Colonic mucosa (tissue), 4 donors: ENCODE data around the gene SPPL2C. TPM values are rescaled to one million over a fixed set of nuclear protein-coding genes. Genes with fewer than 3 reads are reported as not detected.

Experiments
- DNase-seq: peaks from one replicate; pipeline ENCODE4 v3.0.0-alpha.2; 2020
- H3K27ac ChIP-seq: fragments of 200-600 bp; one replicate; pipeline ENCODE4 v1.8.0; 2021
- H3K27me3 ChIP-seq: fragments of 200-600 bp; one replicate; pipeline ENCODE4 v1.8.0; 2021
- H3K36me3 ChIP-seq: fragments of 200-600 bp; one replicate; pipeline ENCODE4 v1.8.0; 2021
- H3K4me1 ChIP-seq: fragments of 200-600 bp; one replicate; pipeline ENCODE4 v1.8.0; 2021; ENCODE audit warnings: mild to moderate bottlenecking
- H3K4me3 ChIP-seq: fragments of 200-600 bp; one replicate; pipeline ENCODE4 v1.8.0; 2021
- H3K9ac ChIP-seq, 2 donors: one replicate each; pipeline ENCODE4 v1.7.0; 2013; ENCODE audit warnings: control low read depth in 2 of 2, low read depth in 2 of 2, low read length in 2 of 2
- H3K9me3 ChIP-seq: fragments of 200-600 bp; one replicate; pipeline ENCODE4 v1.8.0; 2021
- CTCF ChIP-seq: fragments of 200-600 bp; IDR thresholded peaks from one replicate; pipeline ENCODE4 v1.8.0; 2022; ENCODE audit warnings: antibody characterized with exemption, mild to moderate bottlenecking
- intact Hi-C: fragments of 100-400 bp; cut with DNase I; formaldehyde crosslinking; loops from one replicate; pipeline ENCODE4 v1.14.1; 2022
- total RNA-seq, 2 donors: library from RNA; stranded (reverse); fragmentation: NEBNext Ultra II Directional in 1 of 2; extraction: Animal tissue kit (Norgen Biotek cat#: 25700) in 1 of 2; gene quantifications; one replicate each; pipeline ENCODE4 v1.2.1, GENCODE V29; 2021
- donor health status: healthy.
- donor health status: DM: no; HTN: no; CAD: no.
- donor health status: DM: no; HTN: no; CAD: no.

The SPPL2C gene
- total RNA-seq, 2 donors from 2014 or later, result not detected

GRCh38 chr17:45847101-45847500 is 2.4 kb downstream of the SPPL2C start:
- H3K9me3 ChIP-seq, result no peaks in the 10 kb centered on the region
- no peaks in the 10 kb centered on the region for H3K36me3 ChIP-seq
- H3K27ac ChIP-seq, result no peak overlapping the region
- no peak for TF ChIP-seq CTCF
- no peak for DNase-seq
- H3K27me3 ChIP-seq, result no peaks in the 10 kb centered on the region
- H3K9ac ChIP-seq, result no peak overlapping the region
- no peaks in the 10 kb centered on the region for H3K4me1 ChIP-seq
- intact Hi-C loops, result no loop called here
- no peak overlapping the region for H3K4me3 ChIP-seq

- Histone ChIP-seq H3K9ac (no peak overlapping the region), H3K27me3 (no peaks in the 10 kb centered on the region), H3K36me3 (no peaks in the 10 kb centered on the region), H3K27ac (no peak overlapping the region), H3K4me1 (no peaks in the 10 kb centered on the region), H3K9me3 (no peaks in the 10 kb centered on the region), H3K4me3 (no peak overlapping the region)
- no peak for DNase-seq
- intact Hi-C loops, result no loop called here
- no peak for TF ChIP-seq CTCF
These were observed 3.1 kb downstream of the SPPL2C start for GRCh38 chr17:45847747-45848146.

GRCh38 chr17:45848405-45848804 is 3.7 kb downstream of the SPPL2C start:
- Histone ChIP-seq H3K9ac (no peak overlapping the region), H3K4me1 (no peaks in the 10 kb centered on the region), H3K9me3 (no peaks in the 10 kb centered on the region), H3K27me3 (no peaks in the 10 kb centered on the region), H3K27ac (no peak overlapping the region), H3K4me3 (no peak overlapping the region), H3K36me3 (no peaks in the 10 kb centered on the region)
- no peak for DNase-seq
- intact Hi-C loops, result no loop called here
- no peak for TF ChIP-seq CTCF

GRCh38 chr17:45848868-45849535 is 4.3 kb downstream of the SPPL2C start:
- no peak for DNase-seq
- intact Hi-C loops, result no loop called here
- no peak overlapping the region for H3K9ac ChIP-seq
- no peaks in the 10 kb centered on the region for H3K9me3 ChIP-seq
- H3K4me1 ChIP-seq, result no peaks in the 10 kb centered on the region
- H3K27ac ChIP-seq, result no peak overlapping the region
- H3K4me3 ChIP-seq, result no peak overlapping the region
- no peak for TF ChIP-seq CTCF
- H3K36me3 ChIP-seq, result no peaks in the 10 kb centered on the region
- H3K27me3 ChIP-seq, result no peaks in the 10 kb centered on the region

GRCh38 chr17:45849536-45849990 is 4.9 kb downstream of the SPPL2C start:
- TF ChIP-seq CTCF, result no peak
- no peak overlapping the region for H3K9ac ChIP-seq
- intact Hi-C loops, result no loop called here
- no peak overlapping the region for H3K27ac ChIP-seq
- H3K4me3 ChIP-seq, result no peak overlapping the region
- H3K27me3 ChIP-seq, result no peaks in the 10 kb centered on the region
- H3K36me3 ChIP-seq, result no peaks in the 10 kb centered on the region
- DNase-seq, result no peak
- H3K4me1 ChIP-seq, result no peaks in the 10 kb centered on the region
- no peaks in the 10 kb centered on the region for H3K9me3 ChIP-seq
